HG03521 (cell line): ENCODE results near the gene GCK.

Experiments
- ATAC-seq: cut with Tn5 transposase; IDR thresholded peaks from one replicate; pipeline ENCODE4 v1.9.1; 2021; ENCODE audit warnings: mild to moderate bottlenecking, moderate library complexity; ENCODE audit not compliant: unreplicated experiment

The GCK gene

GRCh38 chr7:44158096-44158872 is 31.0 kb downstream of the GCK start:
- ATAC-seq: no peak

- no peak for ATAC-seq
Observed at GRCh38 chr7:44157116-44158080, 31.8 kb downstream of the GCK start.

GRCh38 chr7:44156453-44157010 is 32.7 kb downstream of the GCK start:
- no peak for ATAC-seq

- ATAC-seq: no peak
Observed at GRCh38 chr7:44155191-44156185, 33.8 kb downstream of the GCK start.

GRCh38 chr7:44154703-44155102 is 34.5 kb downstream of the GCK start:
- no peak for ATAC-seq

- ATAC-seq: no peak
Observed at GRCh38 chr7:44153948-44154335, 35.3 kb downstream of the GCK start.

- no peak for ATAC-seq
Observed at GRCh38 chr7:44152971-44153947, 36.0 kb downstream of the GCK start.

- ATAC-seq: no peak
Observed at GRCh38 chr7:44151956-44152355, 37.3 kb downstream of the GCK start.

GRCh38 chr7:44150966-44151941 is 38.0 kb downstream of the GCK start:
- no peak for ATAC-seq

- no peak for ATAC-seq
Observed at GRCh38 chr7:44150466-44150832, 38.8 kb downstream of the GCK start.

GRCh38 chr7:44149571-44150465 is 39.4 kb downstream of the GCK start:
- ATAC-seq: no peak

GRCh38 chr7:44148961-44149536 is 40.2 kb downstream of the GCK start:
- ATAC-seq: no peak

- ATAC-seq: no peak
Observed at GRCh38 chr7:44148166-44148565, 41.1 kb downstream of the GCK start.

GRCh38 chr7:44147026-44147991 is 41.9 kb downstream of the GCK start:
- ATAC-seq: no peak
